Measurements from ENCODE around the gene SBK3. TPM values are rescaled to one million over a fixed set of nuclear protein-coding genes. Genes with fewer than 3 reads are reported as not detected.
A peak's percentile ranks its signal among the peaks of the same experiment; 100 is the strongest.

Gene SBK3
- total RNA-seq, 1 donor from 2014 or later = not detected

GRCh38 chr19:55581823-55582223 is 36.5 kb upstream of the SBK3 start:
- Mint-ChIP-seq H3K36me3 (ENCODE audit: insufficient read depth) (peaks cover 10% of the 10 kb centered on the region), H3K4me3 (ENCODE audit: low read depth) (peak overlapping the region; percentile 92), H3K9me3 (ENCODE audit: low read depth) (no peaks in the 10 kb centered on the region), H3K27me3 (no peaks in the 10 kb centered on the region), H3K4me1 (ENCODE audit: low read depth) (peaks cover 28% of the 10 kb centered on the region), H3K27ac (peak overlapping the region; percentile 94)
- DNase-seq (ENCODE audit: low spot score, unreplicated experiment) = no peak
- no peak for TF ChIP-seq CTCF (IDR thresholded peaks at IDR 0.05; ENCODE audit: unreplicated experiment)

GRCh38 chr19:55581145-55581822 is 35.9 kb upstream of the SBK3 start:
- Mint-ChIP-seq H3K4me1 (ENCODE audit: low read depth) (peaks cover 29% of the 10 kb centered on the region), H3K27me3 (no peaks in the 10 kb centered on the region), H3K9me3 (ENCODE audit: low read depth) (no peaks in the 10 kb centered on the region), H3K36me3 (ENCODE audit: insufficient read depth) (peaks cover 12% of the 10 kb centered on the region), H3K4me3 (ENCODE audit: low read depth) (peak overlapping the region; percentile 92), H3K27ac (peak overlapping the region; percentile 94)
- no peak for DNase-seq (ENCODE audit: low spot score, unreplicated experiment)
- no peak for TF ChIP-seq CTCF (IDR thresholded peaks at IDR 0.05; ENCODE audit: unreplicated experiment)

- Mint-ChIP-seq H3K27ac (peak within 1 kb of the TSS; percentile 94), H3K36me3 (ENCODE audit: insufficient read depth) (peaks cover 17% of the 10 kb centered on the region), H3K4me1 (ENCODE audit: low read depth) (peaks cover 25% of the 10 kb centered on the region), H3K4me3 (ENCODE audit: low read depth) (peak within 1 kb of the TSS; percentile 92), H3K9me3 (ENCODE audit: low read depth) (no peaks in the 10 kb centered on the region), H3K27me3 (no peaks in the 10 kb centered on the region)
- peak; percentile 77 for DNase-seq (ENCODE audit: low spot score, unreplicated experiment)
- no peak for TF ChIP-seq CTCF (IDR thresholded peaks at IDR 0.05; ENCODE audit: unreplicated experiment)
Observed at GRCh38 chr19:55580628-55581144, 35.3 kb upstream of the SBK3 start, which contains the start of gene ZNF579. Gene ZNF579 (minus strand): TSS chr19:55580848. CDS start chr19:55579639, 1,209 bp downstream.

GRCh38 chr19:55579766-55580621 is 34.7 kb upstream of the SBK3 start:
- no peaks in the 10 kb centered on the region for H3K9me3 Mint-ChIP-seq (ENCODE audit: low read depth)
- TF ChIP-seq CTCF (IDR thresholded peaks at IDR 0.05; ENCODE audit: unreplicated experiment) = no peak
- H3K27me3 Mint-ChIP-seq = no peaks in the 10 kb centered on the region
- peaks cover 17% of the 10 kb centered on the region for H3K36me3 Mint-ChIP-seq (ENCODE audit: insufficient read depth)
- no peak for DNase-seq (ENCODE audit: low spot score, unreplicated experiment)
- H3K4me3 Mint-ChIP-seq (ENCODE audit: low read depth) = peak overlapping the region; percentile 92
- H3K4me1 Mint-ChIP-seq (ENCODE audit: low read depth) = peaks cover 20% of the 10 kb centered on the region
- peak overlapping the region; percentile 87 for H3K27ac Mint-ChIP-seq

Data from progenitor cell of endocrine pancreas (in vitro differentiated cells).